ENCODE data around the gene IQCC. TPM values are rescaled to one million over a fixed set of nuclear protein-coding genes. Genes with fewer than 3 reads are reported as not detected.

Gene IQCC
- polyA plus RNA-seq, 1 donor (not counting 4 experiments of a cell fraction or from before 2014, with no cell fraction given): 1.5 TPM

GRCh38 chr1:32255072-32256071 lies 49.9 kb downstream of the IQCC start:
- H3K79me2 ChIP-seq (ENCODE audit: control insufficient read depth, insufficient read depth, low read length): no peaks in the 10 kb centered on the region
- dilution Hi-C loops (cut with MboI; ENCODE audit: extremely low pct_ligation_motif_present, low sequenced_read_pairs): no loop called here
- H4K20me1 ChIP-seq (ENCODE audit: control insufficient read depth, extremely low read depth, insufficient read depth, low read length): no peaks in the 10 kb centered on the region
- H3K27ac ChIP-seq (ENCODE audit: control insufficient read depth, insufficient read depth, low read length): no peak overlapping the region
- no peaks in the 10 kb centered on the region for H3K9me1 ChIP-seq (ENCODE audit: control insufficient read depth, extremely low read depth, insufficient read depth, low read length)
- H2AFZ ChIP-seq (ENCODE audit: control insufficient read depth, low read length): no peak overlapping the region
- no peaks in the 10 kb centered on the region for H3K27me3 ChIP-seq (ENCODE audit: control insufficient read depth, extremely low read depth, insufficient read depth, low read length)
- no peaks in the 10 kb centered on the region for H3K36me3 ChIP-seq (ENCODE audit: control insufficient read depth in 2 of 2, extremely low read depth in 1 of 2, insufficient read depth in 2 of 2, low read length in 2 of 2)
- DNase-seq (ENCODE audit: low read depth, low spot score) (no peak), FAIRE-seq (no peak)
- TF ChIP-seq, protein P1, sequence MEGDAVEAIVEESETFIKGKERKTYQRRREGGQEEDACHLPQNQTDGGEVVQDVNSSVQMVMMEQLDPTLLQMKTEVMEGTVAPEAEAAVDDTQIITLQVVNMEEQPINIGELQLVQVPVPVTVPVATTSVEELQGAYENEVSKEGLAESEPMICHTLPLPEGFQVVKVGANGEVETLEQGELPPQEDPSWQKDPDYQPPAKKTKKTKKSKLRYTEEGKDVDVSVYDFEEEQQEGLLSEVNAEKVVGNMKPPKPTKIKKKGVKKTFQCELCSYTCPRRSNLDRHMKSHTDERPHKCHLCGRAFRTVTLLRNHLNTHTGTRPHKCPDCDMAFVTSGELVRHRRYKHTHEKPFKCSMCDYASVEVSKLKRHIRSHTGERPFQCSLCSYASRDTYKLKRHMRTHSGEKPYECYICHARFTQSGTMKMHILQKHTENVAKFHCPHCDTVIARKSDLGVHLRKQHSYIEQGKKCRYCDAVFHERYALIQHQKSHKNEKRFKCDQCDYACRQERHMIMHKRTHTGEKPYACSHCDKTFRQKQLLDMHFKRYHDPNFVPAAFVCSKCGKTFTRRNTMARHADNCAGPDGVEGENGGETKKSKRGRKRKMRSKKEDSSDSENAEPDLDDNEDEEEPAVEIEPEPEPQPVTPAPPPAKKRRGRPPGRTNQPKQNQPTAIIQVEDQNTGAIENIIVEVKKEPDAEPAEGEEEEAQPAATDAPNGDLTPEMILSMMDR (optimal IDR thresholded peaks at IDR 0.05 in 1 of 3, IDR thresholded peaks at IDR 0.05 in 1 of 3, conservative IDR thresholded peaks at IDR 0.05 in 1 of 3; ENCODE audit: extremely low read depth in 1 of 3, insufficient read depth in 2 of 3, low read length in 3 of 3): no peak
- no peak for TF ChIP-seq EZH2 (IDR thresholded peaks at IDR 0.05; ENCODE audit: low read length)
- peaks cover 1% of the 10 kb centered on the region for H3K4me1 ChIP-seq (ENCODE audit: control insufficient read depth, extremely low read depth, insufficient read depth, low read length)
- no peaks in the 10 kb centered on the region for H3K9me3 ChIP-seq (ENCODE audit: control insufficient read depth, low read depth, low read length)
- H3K4me2 ChIP-seq (ENCODE audit: control insufficient read depth, extremely low read depth, insufficient read depth, low read depth, low read length): no peak overlapping the region
- no peak overlapping the region for H3K9ac ChIP-seq (ENCODE audit: control insufficient read depth, extremely low read depth, insufficient read depth, low read length)
- H3K4me3 ChIP-seq (ENCODE audit: control insufficient read depth in 2 of 3, extremely low read depth in 1 of 3, insufficient read depth in 2 of 3, low read depth in 1 of 3, low read length in 3 of 3): no peak overlapping the region

GRCh38 chr1:32256473-32257226 lies 51.2 kb downstream of the IQCC start:
- Histone ChIP-seq H3K27me3 (ENCODE audit: control insufficient read depth, extremely low read depth, insufficient read depth, low read length) (no peaks in the 10 kb centered on the region), H3K9me1 (ENCODE audit: control insufficient read depth, extremely low read depth, insufficient read depth, low read length) (no peaks in the 10 kb centered on the region), H3K4me3 (ENCODE audit: control insufficient read depth in 2 of 3, extremely low read depth in 1 of 3, insufficient read depth in 2 of 3, low read depth in 1 of 3, low read length in 3 of 3) (no peak overlapping the region), H3K79me2 (ENCODE audit: control insufficient read depth, insufficient read depth, low read length) (no peaks in the 10 kb centered on the region), H3K9me3 (ENCODE audit: control insufficient read depth, low read depth, low read length) (no peaks in the 10 kb centered on the region), H3K36me3 (ENCODE audit: control insufficient read depth in 2 of 2, extremely low read depth in 1 of 2, insufficient read depth in 2 of 2, low read length in 2 of 2) (no peaks in the 10 kb centered on the region), H3K27ac (ENCODE audit: control insufficient read depth, insufficient read depth, low read length) (no peak overlapping the region), H3K4me1 (ENCODE audit: control insufficient read depth, extremely low read depth, insufficient read depth, low read length) (no peaks in the 10 kb centered on the region), H2AFZ (ENCODE audit: control insufficient read depth, low read length) (no peak overlapping the region), H3K9ac (ENCODE audit: control insufficient read depth, extremely low read depth, insufficient read depth, low read length) (no peak overlapping the region), H4K20me1 (ENCODE audit: control insufficient read depth, extremely low read depth, insufficient read depth, low read length) (no peaks in the 10 kb centered on the region), H3K4me2 (ENCODE audit: control insufficient read depth, extremely low read depth, insufficient read depth, low read depth, low read length) (no peak overlapping the region)
- no peak for FAIRE-seq
- dilution Hi-C loops (cut with MboI; ENCODE audit: extremely low pct_ligation_motif_present, low sequenced_read_pairs): no loop called here
- DNase-seq (ENCODE audit: low read depth, low spot score): no peak
- TF ChIP-seq EZH2 (IDR thresholded peaks at IDR 0.05; ENCODE audit: low read length): no peak
- TF ChIP-seq, protein P1 (optimal IDR thresholded peaks at IDR 0.05 in 1 of 3, IDR thresholded peaks at IDR 0.05 in 1 of 3, conservative IDR thresholded peaks at IDR 0.05 in 1 of 3; ENCODE audit: extremely low read depth in 1 of 3, insufficient read depth in 2 of 3, low read length in 3 of 3): no peak

All from keratinocyte (primary cell).